AG09319 (cell line): ENCODE results near the gene CERS6.
"Not testable (repeated sequence)": the region's sequence is repeated elsewhere in the genome, so short reads cannot be mapped to it uniquely, and the experiment has no call there.

ENCODE experiments used
- DNase-seq: peaks from one replicate; pipeline ENCODE4 v3.0.0-alpha.2; 2010; ENCODE audit warnings: low read depth; ENCODE audit errors: extremely low read depth
- TF ChIP-seq, protein P1 (sequence below): IDR thresholded peaks from 2 replicates; pipeline ENCODE4 v1.5.1; 2011; ENCODE audit warnings: low read depth, mild to moderate bottlenecking, inconsistent platforms, low read length, moderate library complexity

CERS6 gene

GRCh38 chr2:168649562-168649961, 193.5 kb downstream of the CERS6 start:
- TF ChIP-seq, protein P1, sequence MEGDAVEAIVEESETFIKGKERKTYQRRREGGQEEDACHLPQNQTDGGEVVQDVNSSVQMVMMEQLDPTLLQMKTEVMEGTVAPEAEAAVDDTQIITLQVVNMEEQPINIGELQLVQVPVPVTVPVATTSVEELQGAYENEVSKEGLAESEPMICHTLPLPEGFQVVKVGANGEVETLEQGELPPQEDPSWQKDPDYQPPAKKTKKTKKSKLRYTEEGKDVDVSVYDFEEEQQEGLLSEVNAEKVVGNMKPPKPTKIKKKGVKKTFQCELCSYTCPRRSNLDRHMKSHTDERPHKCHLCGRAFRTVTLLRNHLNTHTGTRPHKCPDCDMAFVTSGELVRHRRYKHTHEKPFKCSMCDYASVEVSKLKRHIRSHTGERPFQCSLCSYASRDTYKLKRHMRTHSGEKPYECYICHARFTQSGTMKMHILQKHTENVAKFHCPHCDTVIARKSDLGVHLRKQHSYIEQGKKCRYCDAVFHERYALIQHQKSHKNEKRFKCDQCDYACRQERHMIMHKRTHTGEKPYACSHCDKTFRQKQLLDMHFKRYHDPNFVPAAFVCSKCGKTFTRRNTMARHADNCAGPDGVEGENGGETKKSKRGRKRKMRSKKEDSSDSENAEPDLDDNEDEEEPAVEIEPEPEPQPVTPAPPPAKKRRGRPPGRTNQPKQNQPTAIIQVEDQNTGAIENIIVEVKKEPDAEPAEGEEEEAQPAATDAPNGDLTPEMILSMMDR = no peak
- no peak for DNase-seq

DNA sequence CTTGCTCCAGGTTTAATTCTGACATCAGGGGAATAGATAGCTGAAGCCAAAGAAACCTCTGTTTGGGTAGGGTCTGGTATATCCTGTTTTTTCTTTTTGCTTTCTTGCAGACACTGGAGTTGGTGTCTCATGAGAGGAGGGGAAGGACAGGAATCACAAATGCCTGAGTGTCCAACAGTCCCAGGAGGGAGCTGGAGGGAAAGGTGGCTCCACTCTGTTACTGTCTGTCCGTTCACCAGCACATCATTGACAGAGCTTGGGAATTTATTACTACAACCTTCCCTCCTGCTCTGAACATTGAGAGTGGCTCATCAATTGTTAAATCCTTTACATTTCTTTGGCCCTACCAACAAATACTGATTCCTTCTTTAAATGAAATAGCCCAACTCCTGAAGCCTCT, 194.1 kb downstream of the CERS6 start:
- TF ChIP-seq, protein P1 = no peak
- no peak for DNase-seq

DNA sequence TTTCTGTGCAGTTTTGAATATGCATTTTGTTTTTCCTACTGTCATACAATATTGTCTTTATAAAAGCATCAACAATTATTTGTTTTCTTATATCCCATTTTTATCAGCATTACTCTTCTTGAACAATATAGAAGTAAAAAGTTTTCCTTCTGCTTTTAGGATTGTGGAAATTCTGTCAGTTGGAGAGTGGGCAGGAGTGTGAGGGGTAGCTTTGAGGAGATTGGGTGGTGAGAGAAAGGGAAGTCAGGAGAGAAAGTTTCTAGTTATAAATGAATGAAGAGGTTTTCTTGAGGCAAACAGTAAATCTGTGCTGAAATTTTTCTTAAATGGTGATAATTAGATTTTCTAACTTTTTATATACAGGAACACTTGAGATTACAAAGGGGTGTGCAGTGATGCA, 194.7 kb downstream of the CERS6 start:
- TF ChIP-seq, protein P1 = no peak
- DNase-seq = no peak

DNA sequence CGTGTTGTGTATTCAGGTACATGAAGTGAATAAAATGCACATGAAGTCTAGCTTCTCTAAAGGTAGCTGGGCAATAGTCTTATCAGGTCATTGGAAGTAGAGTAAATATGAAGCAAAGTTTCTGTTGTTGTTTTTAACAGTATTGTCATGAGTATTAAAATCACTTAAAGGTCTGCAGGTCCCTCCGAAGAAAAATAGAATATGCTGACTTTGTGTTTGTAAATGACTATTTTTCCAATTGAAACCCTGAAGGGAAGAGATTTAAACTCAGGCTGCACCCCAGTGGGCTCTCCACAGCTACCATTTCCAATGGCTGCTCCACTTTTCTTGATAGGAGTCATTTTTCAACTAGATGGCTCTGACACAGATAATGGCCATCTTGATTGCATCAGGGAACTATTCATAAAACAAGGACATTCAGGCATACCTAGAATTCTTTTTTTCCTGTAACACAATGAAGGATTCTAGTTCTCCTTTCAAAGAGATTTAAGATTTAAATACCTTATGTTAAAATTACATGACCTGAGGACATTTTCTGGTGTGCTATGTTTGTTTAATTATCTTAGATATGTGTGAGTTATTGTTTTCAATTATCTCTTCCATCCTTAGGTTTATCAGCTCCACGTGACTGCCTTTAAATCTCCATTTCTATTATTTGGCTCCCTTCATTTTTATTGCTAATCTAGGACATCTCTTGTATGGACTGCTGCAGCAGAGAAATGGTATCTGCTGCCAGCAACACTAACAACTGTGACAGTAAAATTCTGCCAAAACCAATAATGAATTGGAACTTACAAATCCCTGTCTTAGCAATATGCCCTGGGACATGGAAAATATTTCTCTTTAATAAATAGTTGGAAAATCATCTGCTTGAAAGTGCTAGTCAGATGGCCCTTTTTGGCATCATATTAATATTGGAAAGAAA, 197.2 kb downstream of the CERS6 start:
- no peak for DNase-seq
- TF ChIP-seq, protein P1 = no peak

GRCh38 chr2:168654705-168655104, 198.6 kb downstream of the CERS6 start:
- TF ChIP-seq, protein P1 = no peak
- DNase-seq = no peak

- TF ChIP-seq, protein P1 = no peak
- DNase-seq = no peak
Observed at GRCh38 chr2:168655207-168655606, 199.1 kb downstream of the CERS6 start.

- DNase-seq = not testable (repeated sequence)
Observed at GRCh38 chr2:168657378-168657777, 201.3 kb downstream of the CERS6 start.

DNA sequence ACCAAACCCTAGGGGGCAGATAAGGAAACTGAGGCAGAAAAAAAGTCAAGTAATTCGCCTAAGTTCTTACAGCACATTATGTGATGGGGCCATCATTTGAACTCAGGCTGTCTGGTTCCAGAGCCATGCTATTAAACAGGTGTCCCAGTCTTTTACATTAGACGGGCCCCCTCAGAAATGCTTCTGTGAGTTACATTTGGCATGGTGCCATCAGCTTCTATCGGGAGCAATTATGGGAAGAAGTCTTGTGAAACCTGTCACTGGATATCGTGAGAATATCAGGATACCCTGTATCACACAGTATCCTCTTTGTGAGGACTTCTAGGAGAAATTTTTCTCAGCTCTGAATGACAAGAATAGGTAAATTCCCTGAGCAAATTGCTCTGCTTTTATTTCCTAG, 202.6 kb downstream of the CERS6 start:
- no peak for DNase-seq

More for the DNA sequence above, 202.6 kb downstream of the CERS6 start:
- TF ChIP-seq, protein P1 = no peak
